HCT116 (cell line): ENCODE data around the gene CD300LD. TPM values are rescaled to one million over a fixed set of nuclear protein-coding genes. Genes with fewer than 3 reads are reported as not detected.

ENCODE experiments used
- ATAC-seq: fragments of 200-7000 bp; cut with Tn5 transposase; 2 replicates; pipeline ENCODE4 v1.9.1; 2020; ENCODE audit warnings: mild to moderate bottlenecking, moderate library complexity
- BruUV-seq: library from RNA; stranded (reverse); fragments of 400-500 nt; replicated peaks from 2 replicates; lab custom pipeline; 2021; lab: Mats Ljungman, UMichigan
- CTCF ChIA-PET: fragments of 300-600 bp; sonication (Branson Sonifier 250); formaldehyde crosslinking; loops from one replicate; lab custom pipeline; 2021; ENCODE audit warnings: antibody characterized with exemption; lab: Charles Lee
- POLR2A ChIA-PET: fragments of 300-600, 350-600 bp; sonication (Branson Sonifier 250); formaldehyde crosslinking; loops from one replicate; lab custom pipeline; 2021; ENCODE audit warnings: antibody characterized with exemption; lab: Charles Lee
- RAD21 ChIA-PET, 2 experiments: fragments of 300-600 bp; sonication (Branson Sonifier 250); formaldehyde crosslinking; loops; one replicate each; lab custom pipeline; 2023; ENCODE audit warnings: low total read pairs in 2 of 2; ENCODE audit not compliant: uncharacterized antibody in 2 of 2, unreplicated experiment in 2 of 2, low non-redundant PET in 1 of 2; lab: Charles Lee
- DNase-seq: peaks from one replicate; pipeline ENCODE4 v3.0.0-alpha.2; 2010; ENCODE audit warnings: low read depth, low spot score
- H2AFZ ChIP-seq: fragments of 200-600 bp; shearing (Covaris generic), sonication (generic); 2 replicates; pipeline ENCODE4 v1.6.1; 2017; ENCODE audit warnings: low read depth, mixed run types, mixed read lengths, antibody characterized with exemption, low read length; ENCODE audit not compliant: poor library complexity, severe bottlenecking
- H3K27ac ChIP-seq: 2 replicates; pipeline ENCODE4 v1.5.1; 2012; ENCODE audit warnings: low read depth, low read length
- H3K27me3 ChIP-seq: fragments of 200-600 bp; sonication (generic); 2 replicates; pipeline ENCODE4 v1.6.1; 2016; ENCODE audit warnings: mixed run types, low read length, mixed read lengths; ENCODE audit not compliant: insufficient read depth
- H3K36me3 ChIP-seq, 2 experiments: fragments of 200-500 bp in 1 of 2; fragments of 200-600 bp in 1 of 2; sonication (Bioruptor generic) in 1 of 2; sonication (generic) in 1 of 2; 2 replicates each; pipeline versions ENCODE4 v1.5.1 to v1.6.1; 2014 to 2016; ENCODE audit warnings: low read length in 2 of 2, inconsistent platforms in 1 of 2, mixed read lengths in 1 of 2, mixed run types in 1 of 2; ENCODE audit not compliant: insufficient read depth in 2 of 2, control insufficient read depth in 1 of 2
- H3K4me1 ChIP-seq, 2 experiments: fragments of 200-600 bp in 1 of 2; sonication (generic) in 1 of 2; 2 replicates each; pipeline versions ENCODE4 v1.5.1 to v1.6.1; 2012 to 2017; ENCODE audit warnings: low read length in 2 of 2, inconsistent platforms in 1 of 2, mild to moderate bottlenecking in 1 of 2, mixed read lengths in 1 of 2, mixed run types in 1 of 2, moderate library complexity in 1 of 2; ENCODE audit not compliant: insufficient read depth in 2 of 2, control insufficient read depth in 1 of 2
- H3K4me2 ChIP-seq: fragments of 200-600 bp; sonication (generic); 2 replicates; pipeline ENCODE4 v1.6.1; 2017; ENCODE audit warnings: mixed run types, low read length, mixed read lengths
- H3K4me3 ChIP-seq, 2 experiments: fragments of 200-600 bp in 1 of 2; sonication (generic) in 1 of 2; replicated peaks in 1 of 2; 2 replicates each; pipeline ENCODE4 v1.5.1; 2011 to 2016; ENCODE audit warnings: low read length in 2 of 2, control low read depth in 1 of 2, low read depth in 1 of 2, mild to moderate bottlenecking in 1 of 2, mixed read lengths in 1 of 2, mixed run types in 1 of 2
- H3K79me2 ChIP-seq: fragments of 200-600 bp; sonication (generic); 2 replicates; pipeline ENCODE4 v1.6.1; 2017; ENCODE audit warnings: mild to moderate bottlenecking, mixed run types, low read length, moderate library complexity, mixed read lengths; ENCODE audit not compliant: insufficient read depth
- H3K9ac ChIP-seq: fragments of 200-600 bp; sonication (generic); 2 replicates; pipeline ENCODE4 v1.6.1; 2016; ENCODE audit warnings: low read length, mixed read lengths
- H3K9me2 ChIP-seq: fragments of 200-600 bp; sonication (generic), shearing (Covaris generic); 2 replicates; pipeline ENCODE4 v1.6.1; 2017; ENCODE audit warnings: mixed run types, mild to moderate bottlenecking, moderate library complexity; ENCODE audit not compliant: insufficient read depth
- H3K9me3 ChIP-seq, 2 experiments: fragments of 200-500 bp in 1 of 2; fragments of 200-600 bp in 1 of 2; sonication (Bioruptor generic) in 1 of 2; sonication (generic) in 1 of 2; 2 replicates each; pipeline ENCODE4 v1.6.1; 2014 to 2017; ENCODE audit warnings: low read length in 2 of 2, mixed read lengths in 2 of 2, inconsistent platforms in 1 of 2, low read depth in 1 of 2, mild to moderate bottlenecking in 1 of 2, mixed run types in 1 of 2, moderate library complexity in 1 of 2; ENCODE audit not compliant: control insufficient read depth in 1 of 2, insufficient read depth in 1 of 2
- H4K20me1 ChIP-seq: fragments of 200-600 bp; sonication (generic), shearing (Covaris generic); 2 replicates; pipeline ENCODE4 v1.6.1; 2017; ENCODE audit warnings: mixed run types, mild to moderate bottlenecking, moderate library complexity; ENCODE audit not compliant: insufficient read depth
- EZH2 ChIP-seq: fragments of 200-600 bp; sonication (generic); IDR thresholded peaks from 2 replicates; pipeline ENCODE4 v1.6.1; 2017; ENCODE audit warnings: antibody characterized with exemption, mixed run types
- REST ChIP-seq: IDR thresholded peaks from 2 replicates; pipeline ENCODE4 v1.6.1; 2012; ENCODE audit warnings: low read depth
- TCF7L2 ChIP-seq: IDR thresholded peaks from 2 replicates; pipeline ENCODE4 v1.7.0; 2011; ENCODE audit warnings: borderline replicate concordance, inconsistent platforms; ENCODE audit not compliant: insufficient read depth, insufficient read length; ENCODE audit errors: extremely low read depth
- intact Hi-C: fragments of 100-400 bp; cut with micrococcal nuclease; formaldehyde crosslinking; loops from 2 replicates; pipeline ENCODE4 v1.10.0; 2022
- total RNA-seq: library from RNA; stranded (reverse); gene quantifications from one replicate; pipeline ENCODE4 v1.2.1, GENCODE V29; 2021; ENCODE audit not compliant: unreplicated experiment
- TF ChIP-seq, protein P1 (sequence below): IDR thresholded peaks from 2 replicates; pipeline ENCODE4 v1.6.1; 2012
- TF ChIP-seq, protein P2 (sequence below): IDR thresholded peaks from 2 replicates; pipeline ENCODE4 v1.6.1; 2012

CD300LD gene
- total RNA-seq, 1 experiment from 2014 or later: not detected

- ChIA-PET RAD21 (no interaction called here), POLR2A (no interaction called here), CTCF (no interaction called here)
- Histone ChIP-seq H4K20me1 (no peaks in the 10 kb centered on the region), H3K36me3 (no peaks in the 10 kb centered on the region), H3K4me1 (peaks cover 0 to 8% of the 10 kb centered on the region in 2 experiments; a peak in 1 of 4 replicates), H3K9ac (no peak overlapping the region), H3K4me3 (no peak overlapping the region), H3K4me2 (no peak overlapping the region), H3K27ac (no peak overlapping the region), H3K9me2 (no peaks in the 10 kb centered on the region), H3K79me2 (no peaks in the 10 kb centered on the region), H3K27me3 (peaks cover 72% of the 10 kb centered on the region), H2AFZ (no peak overlapping the region), H3K9me3 (no peaks in the 10 kb centered on the region)
- TF ChIP-seq TCF7L2 (no peak), EZH2 (no peak), REST (no peak)
- TF ChIP-seq, protein P1, sequence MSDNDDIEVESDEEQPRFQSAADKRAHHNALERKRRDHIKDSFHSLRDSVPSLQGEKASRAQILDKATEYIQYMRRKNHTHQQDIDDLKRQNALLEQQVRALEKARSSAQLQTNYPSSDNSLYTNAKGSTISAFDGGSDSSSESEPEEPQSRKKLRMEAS: no peak
- TF ChIP-seq, protein P2, sequence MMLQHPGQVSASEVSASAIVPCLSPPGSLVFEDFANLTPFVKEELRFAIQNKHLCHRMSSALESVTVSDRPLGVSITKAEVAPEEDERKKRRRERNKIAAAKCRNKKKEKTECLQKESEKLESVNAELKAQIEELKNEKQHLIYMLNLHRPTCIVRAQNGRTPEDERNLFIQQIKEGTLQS: no peak
- DNase-seq: no peak
- intact Hi-C loops: loop anchor here (10.0 kb wide), 1 partner anchor 302 kb away; no protein-coding TSS in a partner anchor
- ATAC-seq: no peak
- BruUV-seq: no TSS peak
These were observed 15.1 kb upstream of the CD300LD start for GRCh38 chr17:74607221-74607620.
